Endothelial cell of umbilical vein (primary cell): ENCODE measurements around the gene CCL4. TPM values are rescaled to one million over a fixed set of nuclear protein-coding genes. Genes with fewer than 3 reads are reported as not detected.
"Not testable (repeated sequence)": the region's sequence is repeated elsewhere in the genome, so short reads cannot be mapped to it uniquely, and the experiment has no call there.

Experiments
- BruUV-seq: library from RNA; stranded (reverse); fragments of 400-500 nt; replicated peaks from 2 replicates; lab custom pipeline; 2021; lab: Mats Ljungman, UMichigan
- CTCF ChIA-PET: fragments of 300-600, 350-600 bp; sonication (Branson Sonifier 250); formaldehyde crosslinking; loops from one replicate; lab custom pipeline; 2021; ENCODE audit warnings: antibody characterized with exemption, inconsistent platforms; lab: Charles Lee
- POLR2A ChIA-PET: fragments of 300-600, 350-600 bp; sonication (Branson Sonifier 250); formaldehyde crosslinking; loops from one replicate; lab custom pipeline; 2021; ENCODE audit warnings: antibody characterized with exemption, inconsistent platforms; lab: Charles Lee
- DNase-seq: peaks from one replicate; pipeline ENCODE4 v3.0.0-alpha.2; 2011; ENCODE audit warnings: low read depth, low spot score
- FAIRE-seq: peaks from 2 replicates; lab custom pipeline; 2011; peaks lifted over from hg19 to GRCh38; lab: Jason Lieb, UNC
- H2AFZ ChIP-seq: 2 replicates; pipeline ENCODE4 v1.6.0; 2012; ENCODE audit warnings: low read depth, low read length, control low read depth, inconsistent platforms
- H3K27ac ChIP-seq: 2 replicates; pipeline ENCODE4 v1.5.1; 2011; ENCODE audit warnings: low read depth, mild to moderate bottlenecking, control low read depth, low read length, moderate library complexity; ENCODE audit not compliant: insufficient read depth
- H3K27me3 ChIP-seq, 2 experiments: 2 replicates each; pipeline versions ENCODE4 v1.6.0 to v1.6.1; 2011; ENCODE audit warnings: low read length in 2 of 2, mixed read lengths in 1 of 2; ENCODE audit not compliant: control insufficient read depth in 2 of 2, insufficient read depth in 2 of 2
- H3K36me3 ChIP-seq, 2 experiments: 2 replicates in 1 of 2; 3 replicates in 1 of 2; pipeline ENCODE4 v1.5.1; 2011; ENCODE audit warnings: low read length in 2 of 2, mild to moderate bottlenecking in 1 of 2, moderate library complexity in 1 of 2; ENCODE audit not compliant: control insufficient read depth in 2 of 2, insufficient read depth in 2 of 2; ENCODE audit errors: extremely low read depth in 1 of 2
- H3K4me1 ChIP-seq: 3 replicates; pipeline ENCODE4 v1.5.1; 2011; ENCODE audit warnings: mild to moderate bottlenecking, low read length; ENCODE audit not compliant: control insufficient read depth, insufficient read depth; ENCODE audit errors: extremely low read depth
- H3K4me2 ChIP-seq: 2 replicates; pipeline ENCODE4 v1.6.1; 2011; ENCODE audit warnings: low read length, control low read depth, mixed read lengths; ENCODE audit not compliant: insufficient read depth
- H3K4me3 ChIP-seq, 3 experiments: fragments of 200-600 bp in 1 of 3; sonication (generic), shearing (Covaris generic) in 1 of 3; replicated peaks in 1 of 3; 2 replicates each; pipeline ENCODE4 v1.5.1; 2011 to 2016; ENCODE audit warnings: control low read depth in 3 of 3, low read length in 3 of 3, mild to moderate bottlenecking in 2 of 3, inconsistent platforms in 1 of 3, low read depth in 1 of 3, moderate library complexity in 1 of 3; ENCODE audit not compliant: insufficient read depth in 1 of 3
- H3K79me2 ChIP-seq: 2 replicates; pipeline ENCODE4 v1.6.0; 2012; ENCODE audit warnings: low read length, inconsistent platforms; ENCODE audit not compliant: control insufficient read depth, insufficient read depth
- H3K9ac ChIP-seq: replicated peaks from 2 replicates; pipeline ENCODE3; 2011; ENCODE audit warnings: low read length, control low read depth; ENCODE audit not compliant: insufficient read depth; ENCODE audit errors: extremely low read depth
- H3K9me1 ChIP-seq: replicated peaks from 3 replicates; pipeline ENCODE4 v1.6.0; 2011; ENCODE audit warnings: mild to moderate bottlenecking, low read length; ENCODE audit not compliant: control insufficient read depth, insufficient read depth; ENCODE audit errors: extremely low read depth
- H3K9me3 ChIP-seq: replicated peaks from 2 replicates; pipeline ENCODE4 v1.5.1; 2012; ENCODE audit warnings: low read length, inconsistent platforms; ENCODE audit not compliant: control insufficient read depth, insufficient read depth
- H4K20me1 ChIP-seq: replicated peaks from 2 replicates; pipeline ENCODE3; 2011; ENCODE audit warnings: mild to moderate bottlenecking, low read length; ENCODE audit not compliant: control insufficient read depth, insufficient read depth; ENCODE audit errors: extremely low read depth
- CTCF ChIP-seq, 2 donors: IDR thresholded peaks; 1 replicate in 1 of 2; 2 replicates in 1 of 2; pipeline ENCODE4 v1.5.1; 2011; ENCODE audit warnings: low read length in 2 of 2, mild to moderate bottlenecking in 2 of 2, moderate library complexity in 2 of 2, control low read depth in 1 of 2, inconsistent platforms in 1 of 2, low read depth in 1 of 2; ENCODE audit not compliant: insufficient read depth in 1 of 2; ENCODE audit errors: extremely low read depth in 1 of 2
- EZH2 ChIP-seq: IDR thresholded peaks from 2 replicates; pipeline ENCODE4 v1.6.1; 2012; ENCODE audit warnings: borderline replicate concordance, low read depth, mild to moderate bottlenecking, moderate library complexity, low read length, inconsistent platforms; ENCODE audit not compliant: severe bottlenecking
- FOS ChIP-seq: IDR thresholded peaks from 2 replicates; pipeline ENCODE4 v1.6.1; 2011; ENCODE audit warnings: mild to moderate bottlenecking, low read length, moderate library complexity, borderline replicate concordance; ENCODE audit not compliant: insufficient read depth
- GATA2 ChIP-seq: IDR thresholded peaks from 2 replicates; pipeline ENCODE4 v1.7.0; 2011; ENCODE audit warnings: low read depth, mild to moderate bottlenecking, moderate library complexity, mixed read lengths, low read length; ENCODE audit not compliant: insufficient read length, insufficient read depth
- JUN ChIP-seq: IDR thresholded peaks from 2 replicates; pipeline ENCODE4 v1.6.1; 2011; ENCODE audit warnings: borderline replicate concordance, low read depth; ENCODE audit not compliant: insufficient read length, insufficient read depth
- MAX ChIP-seq: IDR thresholded peaks from 2 replicates; pipeline ENCODE4 v1.6.1; 2011; ENCODE audit not compliant: insufficient read depth, insufficient read length
- MYC ChIP-seq: IDR thresholded peaks from one replicate; pipeline ENCODE4 v1.6.1; 2011; ENCODE audit warnings: mild to moderate bottlenecking, low read depth, low read length
- POLR2A ChIP-seq: IDR thresholded peaks from 2 replicates; pipeline ENCODE4 v1.6.1; 2012; ENCODE audit warnings: low read depth, mild to moderate bottlenecking, control low read depth, low read length
- POLR2AphosphoS5 ChIP-seq: IDR thresholded peaks from 2 replicates; pipeline ENCODE4 v1.6.1; 2012; ENCODE audit warnings: low read depth, mild to moderate bottlenecking, control low read depth, low read length, moderate library complexity; ENCODE audit not compliant: insufficient read depth
- dilution Hi-C: fragments of 300-500 bp; cut with MboI; formaldehyde crosslinking; loops from one replicate; pipeline ENCODE4 v1.15.0; 2019; ENCODE audit warnings: low sequenced_read_pairs; ENCODE audit not compliant: extremely low pct_ligation_motif_present
- intact Hi-C: fragments of 100-400 bp; cut with micrococcal nuclease; formaldehyde crosslinking; loops from one replicate; pipeline ENCODE4 v1.10.0; 2022
- polyA plus RNA-seq, 4 experiments: library from polyadenylated mRNA; depleted of rRNA in 3 of 4; stranded (reverse) in 3 of 4; unstranded in 1 of 4; fragments of >200 nt; gene quantifications; 2 replicates each; pipeline versions ENCODE4 v1.2.1 to v1.2.3, GENCODE V29; 2011 to 2012; ENCODE audit warnings: missing spikeins in 1 of 4
- total RNA-seq: library from RNA; stranded (reverse); gene quantifications from 2 replicates; pipeline ENCODE4 v1.2.3, GENCODE V29; 2021

CCL4 gene
- total and polyA plus RNA-seq, 2 donors (not counting 3 experiments of a cell fraction or from before 2014, with no cell fraction given), result not detected

- dilution Hi-C loops, result no loop called here
- Histone ChIP-seq H3K9ac (no peak overlapping the region), H3K4me2 (no peak overlapping the region), H3K4me3 (no peak overlapping the region), H2AFZ (no peak overlapping the region), H3K79me2 (no peaks in the 10 kb centered on the region), H3K9me3 (no peaks in the 10 kb centered on the region), H3K4me1 (no peaks in the 10 kb centered on the region), H4K20me1 (no peaks in the 10 kb centered on the region), H3K27ac (no peak overlapping the region), H3K27me3 (peaks cover 4 to 14% of the 10 kb centered on the region in 2 experiments), H3K9me1 (no peaks in the 10 kb centered on the region), H3K36me3 (no peaks in the 10 kb centered on the region)
- TF ChIP-seq POLR2AphosphoS5 (no peak), EZH2 (no peak), JUN (no peak), CTCF (IDR thresholded peaks at IDR 0.05; ENCODE audit: extremely low read depth in 1 of 2, insufficient read depth in 1 of 2, low read depth in 1 of 2, low read length in 2 of 2) (no peak), FOS (no peak), GATA2 (no peak), POLR2A (no peak), MAX (no peak), MYC (no peak)
- FAIRE-seq, result no peak
- ChIA-PET POLR2A (no interaction called here), CTCF (interaction anchor here (1.3 to 11.3 kb wide), 3 partner anchors 74 to 101 kb away, joined by 3 to 467 read pairs (median 7); no protein-coding TSS in a partner anchor)
- no peak for DNase-seq
- intact Hi-C loops, result loop anchor here (10.0 kb wide), 1 partner anchor 230 kb away; no protein-coding TSS in a partner anchor
- no TSS peak for BruUV-seq
Observed at GRCh38 chr17:36074365-36074764, 29.3 kb upstream of the CCL4 start.

DNA sequence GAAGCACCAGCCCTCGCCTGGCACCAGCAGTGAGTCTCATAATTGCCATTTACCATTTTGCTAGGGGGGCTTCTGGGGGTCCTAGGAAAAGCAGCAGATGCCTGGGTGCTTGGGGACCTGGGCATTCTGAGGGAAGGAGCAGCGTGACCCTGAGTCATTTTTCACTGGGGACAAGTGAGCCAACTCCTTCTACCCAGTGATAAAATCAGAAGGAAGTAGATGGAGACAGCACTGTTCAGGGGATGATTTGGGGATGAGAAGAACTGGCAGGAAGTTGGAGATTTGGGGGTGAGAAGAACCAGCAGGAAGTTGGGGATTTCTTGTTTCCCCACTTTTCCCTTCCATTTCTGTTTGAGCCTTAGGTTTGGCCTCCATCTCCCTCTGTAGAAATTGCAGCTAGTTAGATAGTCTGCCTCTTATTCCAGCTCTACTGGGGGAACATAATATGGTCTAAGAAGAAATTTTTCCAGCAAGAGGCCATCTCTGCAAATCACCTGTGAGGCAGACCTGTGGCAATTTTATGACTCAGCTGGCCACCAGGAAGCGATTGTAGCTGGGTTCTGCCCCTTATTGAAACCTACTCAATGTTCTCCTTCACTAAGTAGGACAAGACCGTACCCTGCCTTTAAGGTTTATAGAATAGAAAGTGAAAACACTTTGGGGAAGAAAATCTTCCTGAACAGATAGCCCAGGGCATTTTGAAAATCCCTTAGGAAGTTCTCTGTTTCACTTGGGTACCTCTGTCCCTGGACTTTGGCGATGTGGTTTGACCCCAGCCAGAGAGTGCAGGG, 21.8 kb upstream of the CCL4 start:
- FAIRE-seq, result not testable (repeated sequence)

More for the DNA sequence above, 21.8 kb upstream of the CCL4 start:
- dilution Hi-C loops, H3K79me2 ChIP-seq, intact Hi-C loops, H4K20me1 ChIP-seq, H3K4me2 ChIP-seq, BruUV-seq, H3K4me3 ChIP-seq, H2AFZ ChIP-seq, H3K27ac ChIP-seq, H3K9ac ChIP-seq, H3K27me3 ChIP-seq, CTCF ChIA-PET, H3K4me1 ChIP-seq, POLR2A ChIA-PET, H3K36me3 ChIP-seq, H3K9me1 ChIP-seq, DNase-seq, H3K9me3 ChIP-seq: not testable (repeated sequence)
